ENCODE results near the gene FUZ.

The FUZ gene

GRCh38 chr19:49792829-49793560 is 20.1 kb downstream of the FUZ start:
- H3K4me3 ChIP-seq (ENCODE audit: low read length in 2 of 2) = no peak overlapping the region
- H3K27me3 ChIP-seq (ENCODE audit: control insufficient read depth in 1 of 2, insufficient read depth in 2 of 2, low read length in 2 of 2) = no peaks in the 10 kb centered on the region
- H3K9me3 ChIP-seq (ENCODE audit: control insufficient read depth in 2 of 2, low read length in 2 of 2) = no peaks in the 10 kb centered on the region
- peaks cover 33 to 54% of the 10 kb centered on the region in 2 donors for H3K36me3 ChIP-seq (ENCODE audit: control insufficient read depth in 2 of 2, insufficient read depth in 2 of 2, low read length in 2 of 2)
- peaks cover 2% of the 10 kb centered on the region for H3K4me1 ChIP-seq (ENCODE audit: control insufficient read depth, insufficient read depth, low read length)
- no peak overlapping the region for H3K9ac ChIP-seq (ENCODE audit: low read length in 2 of 2)
- H3K27ac ChIP-seq (ENCODE audit: low read length) = no peak overlapping the region

GRCh38 chr19:49791776-49792445 is 21.2 kb downstream of the FUZ start:
- Histone ChIP-seq H3K27me3 (ENCODE audit: control insufficient read depth in 1 of 2, insufficient read depth in 2 of 2, low read length in 2 of 2) (no peaks in the 10 kb centered on the region), H3K9ac (ENCODE audit: low read length in 2 of 2) (no peak overlapping the region), H3K4me3 (ENCODE audit: low read length in 2 of 2) (no peak overlapping the region), H3K4me1 (ENCODE audit: control insufficient read depth, insufficient read depth, low read length) (peaks cover 2% of the 10 kb centered on the region), H3K36me3 (ENCODE audit: control insufficient read depth in 2 of 2, insufficient read depth in 2 of 2, low read length in 2 of 2) (peaks cover 33 to 56% of the 10 kb centered on the region in 2 donors), H3K27ac (ENCODE audit: low read length) (no peak overlapping the region), H3K9me3 (ENCODE audit: control insufficient read depth in 2 of 2, low read length in 2 of 2) (no peaks in the 10 kb centered on the region)

- Histone ChIP-seq H3K27ac (ENCODE audit: low read length) (no peak overlapping the region), H3K4me1 (ENCODE audit: control insufficient read depth, insufficient read depth, low read length) (peaks cover 2% of the 10 kb centered on the region), H3K9me3 (ENCODE audit: control insufficient read depth in 2 of 2, low read length in 2 of 2) (no peaks in the 10 kb centered on the region), H3K36me3 (ENCODE audit: control insufficient read depth in 2 of 2, insufficient read depth in 2 of 2, low read length in 2 of 2) (peaks cover 23 to 48% of the 10 kb centered on the region in 2 donors), H3K9ac (ENCODE audit: low read length in 2 of 2) (no peak overlapping the region), H3K27me3 (ENCODE audit: control insufficient read depth in 1 of 2, insufficient read depth in 2 of 2, low read length in 2 of 2) (no peaks in the 10 kb centered on the region), H3K4me3 (ENCODE audit: low read length in 2 of 2) (peak overlapping the region in 1 of 2 donors; percentile 22)
Measured at GRCh38 chr19:49790866-49791265, 22.2 kb downstream of the FUZ start.

- peaks cover 22 to 48% of the 10 kb centered on the region in 2 donors for H3K36me3 ChIP-seq (ENCODE audit: control insufficient read depth in 2 of 2, insufficient read depth in 2 of 2, low read length in 2 of 2)
- H3K4me3 ChIP-seq (ENCODE audit: low read length in 2 of 2) = no peak overlapping the region
- peaks cover 2% of the 10 kb centered on the region for H3K4me1 ChIP-seq (ENCODE audit: control insufficient read depth, insufficient read depth, low read length)
- no peak overlapping the region for H3K27ac ChIP-seq (ENCODE audit: low read length)
- no peak overlapping the region for H3K9ac ChIP-seq (ENCODE audit: low read length in 2 of 2)
- H3K27me3 ChIP-seq (ENCODE audit: control insufficient read depth in 1 of 2, insufficient read depth in 2 of 2, low read length in 2 of 2) = no peaks in the 10 kb centered on the region
- no peaks in the 10 kb centered on the region for H3K9me3 ChIP-seq (ENCODE audit: control insufficient read depth in 2 of 2, low read length in 2 of 2)
Measured at GRCh38 chr19:49788857-49789256, 24.2 kb downstream of the FUZ start.

- no peak overlapping the region for H3K9ac ChIP-seq (ENCODE audit: low read length in 2 of 2)
- H3K27me3 ChIP-seq (ENCODE audit: control insufficient read depth in 1 of 2, insufficient read depth in 2 of 2, low read length in 2 of 2) = no peaks in the 10 kb centered on the region
- no peak overlapping the region for H3K27ac ChIP-seq (ENCODE audit: low read length)
- H3K4me3 ChIP-seq (ENCODE audit: low read length in 2 of 2) = no peak overlapping the region
- no peaks in the 10 kb centered on the region for H3K9me3 ChIP-seq (ENCODE audit: control insufficient read depth in 2 of 2, low read length in 2 of 2)
- H3K4me1 ChIP-seq (ENCODE audit: control insufficient read depth, insufficient read depth, low read length) = peaks cover 2% of the 10 kb centered on the region
- peaks cover 18 to 49% of the 10 kb centered on the region in 2 donors for H3K36me3 ChIP-seq (ENCODE audit: control insufficient read depth in 2 of 2, insufficient read depth in 2 of 2, low read length in 2 of 2)
Measured at GRCh38 chr19:49787746-49788145, 25.3 kb downstream of the FUZ start.

DNA sequence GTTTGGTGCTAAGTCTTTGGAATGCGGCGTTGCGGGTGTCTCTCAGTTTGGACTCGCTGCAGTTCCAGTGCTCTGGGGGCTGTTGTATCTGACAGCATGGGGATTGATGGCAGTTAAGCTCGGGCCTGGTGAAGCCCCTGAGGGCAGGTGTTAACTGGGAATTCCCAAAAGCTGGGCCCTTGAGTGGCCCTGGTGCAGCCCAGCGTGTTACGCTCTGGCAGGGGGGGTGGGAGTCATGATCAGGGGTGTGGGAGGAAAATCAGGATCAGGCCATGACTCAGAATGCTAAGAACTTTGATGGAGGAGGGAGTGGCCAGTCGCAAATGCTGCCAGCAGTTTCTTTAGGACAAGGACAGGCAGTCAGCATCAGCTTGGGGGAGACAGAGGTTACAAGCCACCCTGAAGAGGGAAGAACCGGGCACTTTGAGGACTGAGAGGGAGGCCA is 26.7 kb downstream of the FUZ start:
- H3K4me1 ChIP-seq (ENCODE audit: control insufficient read depth, insufficient read depth, low read length) = peaks cover under 1% of the 10 kb centered on the region
- H3K36me3 ChIP-seq (ENCODE audit: control insufficient read depth in 2 of 2, insufficient read depth in 2 of 2, low read length in 2 of 2) = peaks cover 20 to 43% of the 10 kb centered on the region in 2 donors
- H3K9me3 ChIP-seq (ENCODE audit: control insufficient read depth in 2 of 2, low read length in 2 of 2) = no peaks in the 10 kb centered on the region
- no peak overlapping the region for H3K9ac ChIP-seq (ENCODE audit: low read length in 2 of 2)
- H3K27me3 ChIP-seq (ENCODE audit: control insufficient read depth in 1 of 2, insufficient read depth in 2 of 2, low read length in 2 of 2) = no peaks in the 10 kb centered on the region
- H3K4me3 ChIP-seq (ENCODE audit: low read length in 2 of 2) = no peak overlapping the region
- no peak overlapping the region for H3K27ac ChIP-seq (ENCODE audit: low read length)

DNA sequence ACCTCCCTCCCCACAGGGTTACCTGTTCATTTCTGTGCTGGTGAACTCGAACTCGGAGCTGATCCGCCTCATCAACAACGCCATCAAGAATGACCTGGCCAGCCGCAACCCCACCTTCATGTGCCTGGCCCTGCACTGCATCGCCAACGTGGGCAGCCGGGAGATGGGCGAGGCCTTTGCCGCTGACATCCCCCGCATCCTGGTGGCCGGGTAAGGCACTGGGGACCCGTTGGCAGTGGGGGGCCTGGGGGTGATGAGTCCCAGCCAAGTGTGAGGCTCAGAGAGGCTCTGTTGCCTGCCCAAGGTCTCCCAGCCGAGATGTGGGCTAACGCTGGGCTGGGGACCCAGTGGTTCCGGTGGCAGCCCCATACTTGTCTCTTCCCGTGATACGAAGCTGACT is 30.6 kb downstream of the FUZ start:
- Histone ChIP-seq H3K36me3 (ENCODE audit: control insufficient read depth in 2 of 2, insufficient read depth in 2 of 2, low read length in 2 of 2) (peaks cover 17 to 26% of the 10 kb centered on the region in 2 donors), H3K9me3 (ENCODE audit: control insufficient read depth in 2 of 2, low read length in 2 of 2) (no peaks in the 10 kb centered on the region), H3K27me3 (ENCODE audit: control insufficient read depth in 1 of 2, insufficient read depth in 2 of 2, low read length in 2 of 2) (no peaks in the 10 kb centered on the region), H3K4me3 (ENCODE audit: low read length in 2 of 2) (no peak overlapping the region), H3K9ac (ENCODE audit: low read length in 2 of 2) (no peak overlapping the region), H3K4me1 (ENCODE audit: control insufficient read depth, insufficient read depth, low read length) (no peaks in the 10 kb centered on the region), H3K27ac (ENCODE audit: low read length) (no peak overlapping the region)

DNA sequence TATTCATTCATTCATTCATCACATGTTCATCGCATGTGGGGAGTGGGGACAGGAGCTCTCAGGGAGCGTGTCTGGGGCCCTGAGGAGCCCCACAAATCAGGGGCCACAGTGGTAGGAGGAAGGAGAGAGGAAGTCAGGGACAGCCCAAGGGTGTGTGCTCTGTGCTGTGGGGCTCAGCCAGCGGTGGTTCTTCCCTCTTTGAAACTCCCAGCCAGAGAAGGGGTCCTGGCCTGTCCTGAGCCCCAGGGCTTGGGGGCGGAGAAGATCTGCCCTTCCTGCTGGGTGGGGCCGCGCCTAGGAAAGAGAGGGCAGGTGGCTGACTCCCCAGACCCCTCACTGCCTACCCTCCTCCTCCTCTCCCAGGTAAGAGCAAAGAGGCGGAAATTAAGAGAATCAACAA is 31.7 kb downstream of the FUZ start:
- Histone ChIP-seq H3K4me3 (ENCODE audit: low read length in 2 of 2) (no peak overlapping the region), H3K36me3 (ENCODE audit: control insufficient read depth in 2 of 2, insufficient read depth in 2 of 2, low read length in 2 of 2) (peaks cover 17 to 26% of the 10 kb centered on the region in 2 donors), H3K4me1 (ENCODE audit: control insufficient read depth, insufficient read depth, low read length) (no peaks in the 10 kb centered on the region), H3K27me3 (ENCODE audit: control insufficient read depth in 1 of 2, insufficient read depth in 2 of 2, low read length in 2 of 2) (no peaks in the 10 kb centered on the region), H3K27ac (ENCODE audit: low read length) (no peak overlapping the region), H3K9ac (ENCODE audit: low read length in 2 of 2) (no peak overlapping the region), H3K9me3 (ENCODE audit: control insufficient read depth in 2 of 2, low read length in 2 of 2) (no peaks in the 10 kb centered on the region)

DNA sequence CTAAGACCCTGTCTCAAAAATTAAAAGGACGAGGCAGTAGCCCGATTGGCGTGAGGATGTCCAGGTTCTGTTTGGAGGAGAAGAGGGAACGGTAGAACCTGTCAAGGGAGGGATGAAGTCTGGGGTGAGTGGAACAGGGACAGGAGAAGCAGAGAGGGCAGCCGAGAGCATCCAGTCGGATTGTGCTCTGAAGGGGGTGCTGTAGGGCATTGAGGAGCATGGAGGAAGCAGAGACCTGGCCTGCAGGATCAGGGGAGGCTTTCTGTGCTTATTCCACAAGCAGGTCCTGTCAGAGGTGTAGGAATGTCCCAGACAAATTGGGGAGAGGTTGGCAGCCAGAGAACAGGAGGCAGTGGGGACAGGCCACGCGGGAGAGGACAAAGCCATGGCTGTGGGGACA is 32.2 kb downstream of the FUZ start:
- Histone ChIP-seq H3K9me3 (ENCODE audit: control insufficient read depth in 2 of 2, low read length in 2 of 2) (no peaks in the 10 kb centered on the region), H3K9ac (ENCODE audit: low read length in 2 of 2) (no peak overlapping the region), H3K4me1 (ENCODE audit: control insufficient read depth, insufficient read depth, low read length) (no peaks in the 10 kb centered on the region), H3K27ac (ENCODE audit: low read length) (no peak overlapping the region), H3K4me3 (ENCODE audit: low read length in 2 of 2) (no peak overlapping the region), H3K36me3 (ENCODE audit: control insufficient read depth in 2 of 2, insufficient read depth in 2 of 2, low read length in 2 of 2) (peaks cover 17 to 24% of the 10 kb centered on the region in 2 donors), H3K27me3 (ENCODE audit: control insufficient read depth in 1 of 2, insufficient read depth in 2 of 2, low read length in 2 of 2) (no peaks in the 10 kb centered on the region)

DNA sequence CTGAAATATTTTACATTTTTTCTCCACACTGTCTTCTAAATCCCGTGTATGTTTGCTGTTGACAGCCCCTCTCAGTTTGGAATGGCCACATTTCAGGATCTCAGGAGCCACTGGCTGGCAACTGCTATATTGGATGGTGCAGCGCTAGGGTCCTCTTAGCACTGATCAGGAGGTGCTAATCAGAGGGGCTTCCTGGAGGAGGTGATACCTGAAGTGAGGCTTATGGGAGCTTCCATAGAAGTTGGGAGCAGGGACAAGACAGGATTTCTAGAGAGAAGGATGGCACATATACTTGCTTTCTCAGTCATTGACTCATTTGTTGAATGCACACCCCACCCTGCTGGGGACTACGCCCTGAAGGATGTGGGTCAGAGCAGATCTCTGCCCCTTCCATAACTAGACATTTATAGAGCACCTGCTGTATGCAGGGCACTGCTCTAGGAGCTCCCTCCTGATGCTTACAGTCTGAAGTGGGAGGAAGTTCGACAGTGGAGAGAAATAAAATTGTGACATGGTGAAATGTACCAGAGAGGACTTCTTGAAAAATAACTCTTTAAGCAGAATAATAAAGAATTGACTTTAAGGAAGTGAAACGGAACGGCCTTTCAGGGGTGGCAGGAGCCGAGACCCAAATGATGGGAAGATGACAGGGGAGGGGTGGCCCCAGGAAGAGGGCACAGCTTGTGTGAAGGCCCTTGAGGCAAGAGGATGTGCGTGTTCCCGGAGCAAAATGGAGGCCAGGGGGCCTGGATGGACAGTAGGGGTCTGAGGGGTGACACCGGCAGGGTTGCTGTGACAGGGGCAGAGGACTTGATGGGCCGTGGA is 33.1 kb downstream of the FUZ start:
- Histone ChIP-seq H3K9me3 (ENCODE audit: control insufficient read depth in 2 of 2, low read length in 2 of 2) (no peaks in the 10 kb centered on the region), H3K4me1 (ENCODE audit: control insufficient read depth, insufficient read depth, low read length) (no peaks in the 10 kb centered on the region), H3K9ac (ENCODE audit: low read length in 2 of 2) (no peak overlapping the region), H3K27me3 (ENCODE audit: control insufficient read depth in 1 of 2, insufficient read depth in 2 of 2, low read length in 2 of 2) (no peaks in the 10 kb centered on the region), H3K4me3 (ENCODE audit: low read length in 2 of 2) (no peak overlapping the region), H3K36me3 (ENCODE audit: control insufficient read depth in 2 of 2, insufficient read depth in 2 of 2, low read length in 2 of 2) (peaks cover 12 to 20% of the 10 kb centered on the region in 2 donors), H3K27ac (ENCODE audit: low read length) (no peak overlapping the region)
